ENCODE results near the gene C4orf46.

Gene C4orf46

DNA sequence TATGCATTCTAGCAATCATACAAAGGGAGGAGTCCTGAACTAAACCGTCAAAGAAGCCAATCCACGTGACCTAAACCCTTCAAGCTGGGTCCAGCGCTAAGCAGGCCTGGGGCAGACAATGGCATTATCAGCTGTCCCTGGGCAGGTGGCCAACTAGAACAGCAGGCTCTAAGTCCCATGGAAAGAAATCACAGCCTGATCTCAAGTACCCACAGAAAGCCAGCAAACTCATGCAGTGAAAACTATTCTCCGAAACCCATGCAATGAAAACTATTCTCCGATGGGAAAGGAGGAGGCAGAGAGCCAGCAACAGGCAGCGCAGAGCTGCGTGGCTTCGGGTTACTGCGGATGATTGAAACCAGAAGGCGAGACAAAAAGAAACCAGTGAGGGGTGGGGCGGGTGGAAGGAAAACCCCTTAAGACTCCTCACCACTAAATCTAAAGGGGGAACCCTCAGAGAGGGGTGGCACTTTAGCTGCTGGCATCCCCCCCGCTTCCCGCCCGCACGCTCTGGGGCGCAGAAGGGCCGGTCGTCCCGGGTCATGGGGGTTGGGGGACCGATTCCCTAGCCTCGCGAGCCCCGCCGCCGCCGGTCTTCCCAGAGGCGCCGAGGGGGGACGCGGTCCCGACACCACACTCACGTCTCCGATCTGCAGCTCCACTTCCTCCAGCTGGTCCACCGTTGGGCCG is 567 bp downstream of the C4orf46 start (continued):
- TF ChIP-seq, protein P1, sequence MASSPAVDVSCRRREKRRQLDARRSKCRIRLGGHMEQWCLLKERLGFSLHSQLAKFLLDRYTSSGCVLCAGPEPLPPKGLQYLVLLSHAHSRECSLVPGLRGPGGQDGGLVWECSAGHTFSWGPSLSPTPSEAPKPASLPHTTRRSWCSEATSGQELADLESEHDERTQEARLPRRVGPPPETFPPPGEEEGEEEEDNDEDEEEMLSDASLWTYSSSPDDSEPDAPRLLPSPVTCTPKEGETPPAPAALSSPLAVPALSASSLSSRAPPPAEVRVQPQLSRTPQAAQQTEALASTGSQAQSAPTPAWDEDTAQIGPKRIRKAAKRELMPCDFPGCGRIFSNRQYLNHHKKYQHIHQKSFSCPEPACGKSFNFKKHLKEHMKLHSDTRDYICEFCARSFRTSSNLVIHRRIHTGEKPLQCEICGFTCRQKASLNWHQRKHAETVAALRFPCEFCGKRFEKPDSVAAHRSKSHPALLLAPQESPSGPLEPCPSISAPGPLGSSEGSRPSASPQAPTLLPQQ (tag by site-specific recombination; IDR thresholded peaks at IDR 0.05) = peak; percentile 50
- TF ChIP-seq, protein P2, sequence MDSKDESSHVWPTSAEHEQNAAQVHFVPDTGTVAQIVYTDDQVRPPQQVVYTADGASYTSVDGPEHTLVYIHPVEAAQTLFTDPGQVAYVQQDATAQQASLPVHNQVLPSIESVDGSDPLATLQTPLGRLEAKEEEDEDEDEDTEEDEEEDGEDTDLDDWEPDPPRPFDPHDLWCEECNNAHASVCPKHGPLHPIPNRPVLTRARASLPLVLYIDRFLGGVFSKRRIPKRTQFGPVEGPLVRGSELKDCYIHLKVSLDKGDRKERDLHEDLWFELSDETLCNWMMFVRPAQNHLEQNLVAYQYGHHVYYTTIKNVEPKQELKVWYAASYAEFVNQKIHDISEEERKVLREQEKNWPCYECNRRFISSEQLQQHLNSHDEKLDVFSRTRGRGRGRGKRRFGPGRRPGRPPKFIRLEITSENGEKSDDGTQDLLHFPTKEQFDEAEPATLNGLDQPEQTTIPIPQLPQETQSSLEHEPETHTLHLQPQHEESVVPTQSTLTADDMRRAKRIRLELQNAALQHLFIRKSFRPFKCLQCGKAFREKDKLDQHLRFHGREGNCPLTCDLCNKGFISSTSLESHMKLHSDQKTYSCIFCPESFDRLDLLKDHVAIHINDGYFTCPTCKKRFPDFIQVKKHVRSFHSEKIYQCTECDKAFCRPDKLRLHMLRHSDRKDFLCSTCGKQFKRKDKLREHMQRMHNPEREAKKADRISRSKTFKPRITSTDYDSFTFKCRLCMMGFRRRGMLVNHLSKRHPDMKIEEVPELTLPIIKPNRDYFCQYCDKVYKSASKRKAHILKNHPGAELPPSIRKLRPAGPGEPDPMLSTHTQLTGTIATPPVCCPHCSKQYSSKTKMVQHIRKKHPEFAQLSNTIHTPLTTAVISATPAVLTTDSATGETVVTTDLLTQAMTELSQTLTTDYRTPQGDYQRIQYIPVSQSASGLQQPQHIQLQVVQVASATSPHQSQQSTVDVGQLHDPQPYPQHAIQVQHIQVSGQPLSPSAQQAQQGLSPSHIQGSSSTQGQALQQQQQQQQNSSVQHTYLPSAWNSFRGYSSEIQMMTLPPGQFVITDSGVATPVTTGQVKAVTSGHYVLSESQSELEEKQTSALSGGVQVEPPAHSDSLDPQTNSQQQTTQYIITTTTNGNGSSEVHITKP (tag by site-specific recombination; IDR thresholded peaks at IDR 0.05) = no peak
- TF ChIP-seq ZBTB7A (tag by site-specific recombination; IDR thresholded peaks at IDR 0.05; ENCODE audit: low read depth) (no peak), SALL2 (tag by site-specific recombination; IDR thresholded peaks at IDR 0.05; ENCODE audit: borderline replicate concordance) (no peak), ZNF792 (tag by site-specific recombination; IDR thresholded peaks at IDR 0.05) (no peak), ZBTB11 (tag by site-specific recombination; conservative IDR thresholded peaks at IDR 0.05; ENCODE audit: low read depth) (0 out of 2 replicates have a peak, but pooled peaks have one; percentile 15), SCRT1 (tag by site-specific recombination; IDR thresholded peaks at IDR 0.05; ENCODE audit: borderline replicate concordance) (peak; percentile 78), ZNF677 (tag by site-specific recombination; IDR thresholded peaks at IDR 0.05) (no peak), GFI1B (tag by site-specific recombination; IDR thresholded peaks at IDR 0.05) (peak; percentile 35; the same call in 1 of the 2 replicates), ZNF830 (tag by site-specific recombination; IDR thresholded peaks at IDR 0.05; ENCODE audit: low read depth) (no peak), ZNF341 (tag by site-specific recombination; IDR thresholded peaks at IDR 0.05; ENCODE audit: low read depth) (0 out of 2 replicates have a peak, but pooled peaks have one; percentile 47), ZNF596 (tag by site-specific recombination; IDR thresholded peaks at IDR 0.05) (no peak), ZNF366 (tag by site-specific recombination; conservative IDR thresholded peaks at IDR 0.05) (0 out of 2 replicates have a peak, but pooled peaks have one; percentile 18), ZSCAN23 (tag by site-specific recombination; IDR thresholded peaks at IDR 0.05) (no peak), BCL11B (tag by site-specific recombination; IDR thresholded peaks at IDR 0.05; ENCODE audit: low read depth) (no peak), ATF2 (tag by site-specific recombination; IDR thresholded peaks at IDR 0.05; ENCODE audit: low read depth) (no peak), GLIS1 (tag by site-specific recombination; IDR thresholded peaks at IDR 0.05) (peak; percentile 26; the same call in 1 of the 2 replicates), ZBTB48 (tag by site-specific recombination; IDR thresholded peaks at IDR 0.05) (peak; percentile 94), ZNF155 (tag by site-specific recombination; IDR thresholded peaks at IDR 0.05) (no peak), ZBTB20 (tag by site-specific recombination; IDR thresholded peaks at IDR 0.05) (no peak), ZIC2 (tag by site-specific recombination; IDR thresholded peaks at IDR 0.05) (peak; percentile 96), ZNF768 (tag by site-specific recombination; IDR thresholded peaks at IDR 0.05) (no peak), PRDM1 (tag by site-specific recombination; IDR thresholded peaks at IDR 0.05) (peak; percentile 43)
- TF ChIP-seq, protein P3, sequence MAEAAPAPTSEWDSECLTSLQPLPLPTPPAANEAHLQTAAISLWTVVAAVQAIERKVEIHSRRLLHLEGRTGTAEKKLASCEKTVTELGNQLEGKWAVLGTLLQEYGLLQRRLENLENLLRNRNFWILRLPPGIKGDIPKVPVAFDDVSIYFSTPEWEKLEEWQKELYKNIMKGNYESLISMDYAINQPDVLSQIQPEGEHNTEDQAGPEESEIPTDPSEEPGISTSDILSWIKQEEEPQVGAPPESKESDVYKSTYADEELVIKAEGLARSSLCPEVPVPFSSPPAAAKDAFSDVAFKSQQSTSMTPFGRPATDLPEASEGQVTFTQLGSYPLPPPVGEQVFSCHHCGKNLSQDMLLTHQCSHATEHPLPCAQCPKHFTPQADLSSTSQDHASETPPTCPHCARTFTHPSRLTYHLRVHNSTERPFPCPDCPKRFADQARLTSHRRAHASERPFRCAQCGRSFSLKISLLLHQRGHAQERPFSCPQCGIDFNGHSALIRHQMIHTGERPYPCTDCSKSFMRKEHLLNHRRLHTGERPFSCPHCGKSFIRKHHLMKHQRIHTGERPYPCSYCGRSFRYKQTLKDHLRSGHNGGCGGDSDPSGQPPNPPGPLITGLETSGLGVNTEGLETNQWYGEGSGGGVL (tag by site-specific recombination; IDR thresholded peaks at IDR 0.05) = peak; percentile 52
- TF ChIP-seq, protein P4, sequence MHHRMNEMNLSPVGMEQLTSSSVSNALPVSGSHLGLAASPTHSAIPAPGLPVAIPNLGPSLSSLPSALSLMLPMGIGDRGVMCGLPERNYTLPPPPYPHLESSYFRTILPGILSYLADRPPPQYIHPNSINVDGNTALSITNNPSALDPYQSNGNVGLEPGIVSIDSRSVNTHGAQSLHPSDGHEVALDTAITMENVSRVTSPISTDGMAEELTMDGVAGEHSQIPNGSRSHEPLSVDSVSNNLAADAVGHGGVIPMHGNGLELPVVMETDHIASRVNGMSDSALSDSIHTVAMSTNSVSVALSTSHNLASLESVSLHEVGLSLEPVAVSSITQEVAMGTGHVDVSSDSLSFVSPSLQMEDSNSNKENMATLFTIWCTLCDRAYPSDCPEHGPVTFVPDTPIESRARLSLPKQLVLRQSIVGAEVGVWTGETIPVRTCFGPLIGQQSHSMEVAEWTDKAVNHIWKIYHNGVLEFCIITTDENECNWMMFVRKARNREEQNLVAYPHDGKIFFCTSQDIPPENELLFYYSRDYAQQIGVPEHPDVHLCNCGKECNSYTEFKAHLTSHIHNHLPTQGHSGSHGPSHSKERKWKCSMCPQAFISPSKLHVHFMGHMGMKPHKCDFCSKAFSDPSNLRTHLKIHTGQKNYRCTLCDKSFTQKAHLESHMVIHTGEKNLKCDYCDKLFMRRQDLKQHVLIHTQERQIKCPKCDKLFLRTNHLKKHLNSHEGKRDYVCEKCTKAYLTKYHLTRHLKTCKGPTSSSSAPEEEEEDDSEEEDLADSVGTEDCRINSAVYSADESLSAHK (tag by site-specific recombination; IDR thresholded peaks at IDR 0.05) = no peak; the same call in 1 of the 2 replicates

Data from HEK293 (cell line).